GM18499 (cell line): Measurements from ENCODE around the gene SLC7A10.
"Not testable (repeated sequence)": the region's sequence is repeated elsewhere in the genome, so short reads cannot be mapped to it uniquely, and the experiment has no call there.

Experiments
- ATAC-seq: cut with Tn5 transposase; IDR thresholded peaks from one replicate; pipeline ENCODE4 v1.9.1; 2021; ENCODE audit warnings: moderate number of reproducible peaks; ENCODE audit not compliant: insufficient read depth, unreplicated experiment

SLC7A10 gene

DNA sequence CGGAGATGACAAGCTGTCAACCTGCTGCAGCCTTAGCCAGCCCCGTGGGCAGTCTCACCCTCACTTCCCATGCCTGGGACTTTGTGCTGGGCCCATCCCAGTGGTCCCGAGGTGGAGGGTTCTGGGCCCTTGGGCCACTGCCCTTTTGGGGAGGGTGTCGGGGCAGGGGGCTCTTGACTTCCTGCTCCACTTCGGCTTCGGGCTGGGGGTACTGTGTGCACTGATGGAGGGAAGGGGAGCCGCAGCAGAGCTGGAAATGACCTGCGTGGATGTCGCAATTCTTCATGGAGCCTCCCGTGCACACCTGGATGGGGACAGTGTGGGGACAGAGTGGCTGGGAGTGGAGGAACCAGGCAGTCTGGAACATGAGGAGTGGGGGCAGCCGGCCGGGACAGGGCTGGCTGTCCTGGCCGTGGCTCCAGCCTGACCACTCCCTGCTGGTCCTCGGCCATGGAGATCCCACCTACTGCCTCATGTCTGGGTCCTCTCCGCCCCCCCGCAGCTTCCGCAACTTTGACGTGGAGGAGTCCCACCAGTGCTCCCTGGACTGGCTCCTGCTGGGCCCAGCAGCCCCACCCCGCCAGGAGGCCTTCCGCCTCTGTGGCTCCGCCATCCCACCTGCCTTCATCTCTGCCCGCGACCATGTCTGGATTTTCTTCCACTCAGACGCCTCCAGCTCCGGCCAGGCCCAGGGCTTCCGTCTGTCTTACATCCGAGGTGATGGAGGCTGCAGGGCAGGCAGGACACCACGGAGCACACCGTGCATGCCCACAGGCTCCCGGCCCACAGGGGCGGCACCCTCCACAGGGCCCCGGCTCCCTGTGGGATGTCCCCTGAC, 21.3 kb downstream of the SLC7A10 start:
- ATAC-seq = no peak

DNA sequence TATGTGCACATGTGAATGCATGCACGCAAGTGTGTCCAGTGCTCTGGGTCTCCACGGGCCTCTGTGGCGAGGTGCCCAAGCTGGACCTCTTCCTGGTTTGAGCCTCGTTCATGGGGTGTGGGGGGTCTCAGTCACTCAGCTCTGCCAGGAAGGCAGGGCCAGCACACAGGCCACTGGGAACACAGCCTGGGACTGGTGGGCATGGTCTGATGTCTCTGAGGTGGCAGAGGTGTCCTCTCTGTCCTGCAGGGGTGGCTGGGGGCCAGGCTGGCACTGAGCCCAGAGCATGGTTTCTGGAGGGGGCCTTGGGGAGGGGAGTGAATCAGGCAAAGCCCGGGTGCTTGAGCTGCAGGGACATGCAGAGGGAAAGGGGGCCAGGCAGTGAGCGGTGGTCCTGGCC, 22.1 kb downstream of the SLC7A10 start:
- no peak for ATAC-seq

DNA sequence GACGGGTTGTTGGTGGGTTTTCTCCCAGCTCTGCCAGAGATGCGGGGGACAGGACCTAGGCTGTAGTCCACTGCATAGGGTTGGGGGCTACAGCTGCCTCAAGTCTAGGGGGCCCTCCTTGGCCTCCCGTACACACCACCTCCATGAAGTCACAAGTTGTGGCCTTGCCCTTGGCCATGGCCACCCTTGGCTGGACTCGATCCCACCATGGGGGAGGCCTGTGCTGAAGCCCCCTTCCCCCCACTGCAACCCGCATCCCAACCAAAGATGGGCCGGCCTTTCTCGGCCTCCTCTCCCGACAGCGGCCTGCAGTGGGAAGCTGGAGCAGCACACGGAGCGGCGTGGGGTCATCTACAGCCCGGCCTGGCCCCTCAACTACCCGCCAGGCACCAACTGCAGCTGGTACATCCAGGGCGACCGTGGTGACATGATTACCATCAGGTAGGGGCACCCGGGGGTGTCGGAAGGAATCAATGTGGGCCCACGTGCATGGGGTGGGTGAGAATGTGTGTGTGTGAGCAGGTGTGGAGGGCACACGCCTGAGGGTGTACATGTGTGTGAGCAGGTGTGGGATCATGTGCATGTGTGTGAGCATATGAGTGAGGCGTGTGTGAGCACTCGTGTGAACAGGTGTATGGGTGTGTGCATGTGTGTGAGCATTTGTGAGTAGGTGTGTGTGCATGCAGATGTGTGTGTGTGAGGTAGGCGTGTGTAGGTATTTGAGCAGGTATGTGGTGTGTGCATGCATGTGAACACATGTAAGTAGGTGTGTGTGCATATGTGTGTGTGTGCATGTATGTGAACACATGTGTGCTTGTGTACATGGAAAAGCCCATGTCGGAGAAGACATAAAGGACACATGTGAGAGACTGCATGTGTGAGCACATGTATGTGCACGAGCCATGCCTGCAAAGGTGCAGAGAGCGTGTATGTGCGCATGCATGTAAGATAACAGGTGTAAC, 22.8 kb downstream of the SLC7A10 start:
- ATAC-seq = no peak

DNA sequence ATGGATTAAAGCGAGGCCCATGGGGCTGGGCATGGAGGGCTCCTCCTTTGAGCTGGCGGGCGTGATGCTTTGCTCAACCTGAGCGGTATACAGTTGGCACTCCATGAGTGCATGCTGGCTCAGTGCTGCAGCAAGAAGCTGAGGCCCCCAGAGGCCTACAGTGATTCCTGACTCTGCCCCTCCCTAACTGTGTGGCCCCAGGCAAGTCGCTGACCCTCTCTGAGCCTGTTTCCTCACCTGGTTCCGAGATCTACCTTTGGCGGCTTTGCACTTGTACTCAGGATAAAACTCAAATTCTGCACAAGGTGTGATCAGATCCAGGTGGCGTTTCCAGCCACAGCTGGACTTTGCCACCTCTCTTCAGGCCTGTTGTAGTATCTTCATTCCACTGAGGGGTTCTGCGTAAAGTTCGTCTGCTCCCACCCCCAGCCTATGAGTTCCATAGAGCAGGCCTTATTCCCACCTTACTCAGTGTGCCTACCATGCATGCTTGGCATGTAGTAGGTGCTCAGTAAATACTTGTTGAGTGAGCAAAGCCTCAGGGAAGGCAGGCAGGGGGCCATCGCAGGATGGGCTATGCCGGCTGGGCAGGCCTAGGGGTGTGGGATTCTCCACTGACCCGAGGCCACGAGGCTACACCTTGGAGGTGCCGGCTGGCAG, 23.6 kb downstream of the SLC7A10 start:
- ATAC-seq = no peak

DNA sequence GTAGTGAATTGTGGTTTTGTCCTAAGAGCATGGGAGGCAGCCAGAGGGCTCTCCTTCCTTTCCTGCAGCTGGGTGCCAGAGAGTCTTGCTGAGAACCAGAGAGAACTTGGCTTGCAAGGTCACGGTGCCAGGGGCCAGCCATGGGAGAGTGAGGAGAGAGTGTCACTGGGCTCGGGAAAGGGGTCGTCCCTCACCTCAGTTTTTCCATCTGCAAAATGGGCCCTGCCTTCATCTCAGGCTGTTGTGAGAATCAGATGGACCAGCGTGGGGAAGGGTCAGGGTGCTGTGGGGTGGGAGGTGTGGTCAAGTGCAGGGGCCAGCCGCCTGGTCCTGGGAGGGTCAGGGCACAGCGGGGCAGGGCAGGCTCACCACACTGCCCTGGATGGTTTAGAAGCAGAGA, 24.2 kb downstream of the SLC7A10 start:
- ATAC-seq = no peak

DNA sequence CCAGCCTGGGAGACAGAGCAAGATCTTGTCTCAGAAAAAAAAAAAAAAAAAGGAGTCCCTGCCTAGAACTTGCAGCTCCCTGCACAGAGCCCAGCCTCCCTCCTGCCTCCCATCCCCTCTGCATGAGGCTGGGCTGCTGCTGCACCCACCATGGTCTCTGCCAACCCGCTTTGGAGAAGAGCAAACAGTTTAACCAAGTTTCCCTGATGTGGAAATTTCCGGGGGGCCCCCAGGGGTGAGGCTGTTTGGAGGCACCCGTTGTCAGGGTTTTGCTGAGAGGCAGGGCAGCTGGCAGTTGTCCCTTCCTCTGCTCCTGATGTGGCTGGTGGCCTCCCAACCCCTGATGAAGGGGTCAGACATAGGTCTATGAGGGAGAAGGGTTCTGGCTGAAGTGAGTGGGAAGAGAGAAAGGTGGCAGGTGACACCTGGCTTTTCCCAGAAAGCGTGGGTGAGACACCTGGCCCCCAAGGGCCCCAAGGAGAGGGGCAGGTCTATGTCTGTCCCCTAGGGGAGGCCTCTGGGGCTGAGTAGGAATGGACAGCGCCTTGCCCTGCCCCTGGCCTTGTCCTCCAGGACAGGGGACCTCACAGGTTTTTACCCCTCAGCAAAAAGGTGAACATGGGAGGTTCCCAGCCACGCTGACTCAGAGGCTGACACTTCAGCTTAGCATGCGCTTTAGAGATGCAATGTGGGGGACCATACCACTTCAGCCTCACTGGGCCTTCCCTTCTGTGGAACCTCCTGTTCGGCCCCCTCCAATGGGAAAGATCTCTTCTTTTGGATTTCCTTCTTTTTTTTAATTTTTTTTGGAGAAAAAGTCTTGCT, 26.0 kb downstream of the SLC7A10 start:
- ATAC-seq = no peak

DNA sequence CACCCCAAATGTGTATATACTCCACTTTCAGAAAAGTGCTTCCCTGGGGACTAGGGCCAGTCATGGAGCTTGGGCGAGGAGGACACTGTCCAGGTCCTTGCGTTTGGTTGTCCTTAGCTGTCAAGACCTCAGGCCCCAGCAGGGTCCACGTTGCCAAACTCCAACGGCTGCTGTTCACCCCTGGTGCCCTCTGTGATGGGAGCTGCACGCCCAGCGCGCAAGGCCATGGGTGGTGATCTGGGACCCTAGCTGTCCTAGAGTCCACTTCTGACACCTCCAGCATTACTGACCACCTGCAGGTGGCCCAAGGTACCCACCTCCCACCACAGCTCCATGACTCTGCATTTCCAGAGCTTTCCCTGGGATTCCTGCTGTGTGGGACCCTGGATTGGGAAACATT, 27.5 kb downstream of the SLC7A10 start:
- ATAC-seq = no peak

DNA sequence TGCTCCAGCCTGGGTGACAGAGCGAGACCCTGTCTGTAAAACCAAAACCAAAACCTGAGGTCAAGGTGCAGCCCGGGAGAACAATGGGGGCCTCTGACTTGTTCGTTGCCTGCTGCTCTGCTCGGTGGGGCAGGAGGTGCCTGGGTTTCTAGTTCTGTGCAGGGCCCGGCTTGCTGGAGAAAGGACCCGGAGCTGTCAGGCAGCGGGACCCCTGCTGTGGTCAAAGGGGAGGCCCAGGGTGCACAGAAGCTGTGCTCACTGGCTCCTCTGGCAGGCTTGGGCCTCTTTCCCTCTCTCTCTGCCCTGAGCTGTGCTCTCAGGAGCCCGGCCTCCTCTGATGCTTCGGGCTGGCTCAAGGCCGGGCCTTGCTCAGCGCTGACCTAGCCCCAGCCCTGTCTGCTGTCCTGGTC, 28.1 kb downstream of the SLC7A10 start:
- no peak for ATAC-seq

DNA sequence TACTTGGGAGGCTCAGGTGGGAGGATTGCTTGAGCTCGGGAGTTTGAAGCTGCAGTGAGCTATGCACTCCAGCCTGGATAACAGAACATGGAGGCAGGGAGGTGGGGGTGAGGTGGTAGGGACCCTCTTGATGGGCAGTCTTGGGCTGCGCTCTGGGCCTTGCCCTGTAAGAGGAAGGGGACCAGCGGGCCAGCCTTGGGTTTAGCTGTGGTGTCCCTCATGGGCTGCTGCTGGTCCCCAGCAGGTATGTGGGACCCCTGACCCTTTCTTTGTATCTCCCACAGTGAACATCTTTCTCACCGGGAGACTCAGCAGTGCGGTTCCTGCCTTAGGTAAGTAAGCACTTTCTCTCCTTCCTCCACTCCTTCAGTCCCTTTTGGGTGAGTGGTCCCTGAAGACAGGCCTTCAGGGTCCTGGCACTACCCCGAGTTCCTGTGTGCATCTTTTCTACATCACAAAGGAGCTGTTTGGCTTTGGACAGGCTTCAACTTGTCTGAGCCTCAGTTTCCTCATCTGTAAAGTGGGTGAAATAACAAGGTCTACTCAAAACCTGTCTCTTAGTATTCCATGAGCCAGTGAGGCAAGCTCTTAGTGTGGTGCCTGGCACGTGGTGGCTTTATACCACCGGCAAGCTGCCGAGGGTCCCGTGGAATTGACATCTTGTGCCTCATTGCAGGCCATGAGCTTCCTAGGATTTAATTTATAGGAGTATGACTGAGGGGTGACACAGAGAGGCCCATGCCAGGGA, 29.0 kb downstream of the SLC7A10 start:
- ATAC-seq = no peak

DNA sequence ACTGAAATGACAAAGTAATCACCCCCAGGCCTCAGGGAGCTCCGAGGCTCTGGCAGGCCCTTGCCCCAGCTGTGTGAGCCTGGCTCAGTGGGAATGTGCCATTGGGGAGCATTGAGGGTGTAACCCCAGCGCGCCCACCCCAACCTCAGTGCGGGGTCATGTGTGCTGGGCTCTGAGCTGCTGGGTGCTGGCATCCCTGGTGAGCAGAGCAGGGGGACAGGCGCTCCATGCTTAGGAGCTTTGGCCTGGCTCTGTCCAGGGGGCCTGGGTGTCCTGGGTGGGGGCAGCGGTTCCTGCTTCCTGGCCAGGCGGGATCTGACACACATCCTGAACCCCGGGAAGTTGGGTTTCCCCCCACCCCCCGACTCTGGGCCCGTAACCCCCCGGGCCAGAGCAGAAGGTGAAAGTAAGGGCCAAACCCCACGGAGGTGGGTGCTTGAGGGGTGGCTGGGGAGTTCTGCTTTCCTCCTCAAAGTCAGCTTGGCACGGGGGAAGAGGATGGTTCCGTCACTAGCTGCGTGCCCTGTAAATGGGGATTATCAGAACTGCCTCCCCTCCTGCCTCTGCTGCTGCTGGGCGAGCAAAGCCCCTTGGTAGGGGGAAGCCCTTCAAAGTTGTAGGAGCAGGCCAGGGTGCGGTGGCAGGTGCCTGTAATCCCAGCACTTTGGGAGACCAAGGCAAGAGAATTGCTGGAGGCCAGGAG, 29.9 kb downstream of the SLC7A10 start:
- ATAC-seq = no peak

DNA sequence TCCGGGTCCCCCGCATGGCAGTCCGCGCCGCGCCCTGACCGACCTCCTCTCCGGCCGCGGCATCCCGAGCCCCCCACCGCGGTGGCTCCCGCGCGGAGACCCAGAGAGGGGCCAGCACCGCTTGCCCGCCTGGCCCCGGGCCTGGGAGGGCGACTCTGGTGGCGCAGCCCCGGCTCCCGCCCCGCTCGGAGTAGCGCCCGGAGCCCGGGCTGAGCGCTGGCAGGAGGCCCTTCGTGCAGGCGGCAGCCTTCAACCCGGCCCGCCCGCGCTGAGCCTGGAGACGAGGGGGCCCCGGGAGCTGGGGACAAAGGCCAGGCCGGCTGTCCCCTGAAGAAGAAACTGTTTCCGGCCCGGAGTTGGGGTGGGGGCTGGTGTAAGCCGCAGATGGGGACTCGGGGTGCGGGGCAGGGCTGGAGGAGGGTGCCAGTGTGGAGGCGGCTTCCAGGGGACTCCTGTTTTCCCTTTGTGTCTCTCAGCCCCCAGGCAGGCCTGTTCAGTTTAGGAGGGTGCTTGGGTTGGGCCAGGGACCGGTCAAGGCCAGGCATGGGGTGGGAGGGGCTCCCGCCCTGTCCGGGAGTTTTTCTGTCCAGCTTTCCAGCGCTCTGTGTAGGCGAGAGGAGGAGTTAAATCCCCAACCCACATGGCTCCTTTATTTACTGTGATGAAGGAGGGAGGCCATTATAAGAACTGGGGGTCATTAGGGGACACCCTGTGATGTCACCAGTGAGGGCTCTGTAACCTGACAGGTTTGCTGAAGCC, 30.6 kb downstream of the SLC7A10 start:
- no peak for ATAC-seq

DNA sequence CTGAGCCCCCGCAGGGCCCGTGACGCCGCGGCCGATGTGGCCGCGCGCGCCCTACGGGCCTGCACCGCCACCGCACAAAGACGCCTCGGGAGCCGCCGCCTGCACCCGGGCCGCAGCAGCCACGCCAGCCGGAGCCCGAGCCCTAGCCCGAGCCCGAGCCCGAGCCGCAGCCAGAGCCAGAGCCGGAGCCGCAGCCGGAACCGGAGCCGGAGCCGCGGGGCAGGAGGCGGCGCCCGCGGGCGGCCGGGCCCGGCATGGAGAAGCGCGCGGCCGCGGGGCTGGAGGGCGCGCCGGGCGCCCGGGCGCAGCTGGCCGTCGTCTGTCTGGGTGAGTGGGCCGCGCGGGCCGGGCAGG, 31.1 kb downstream of the SLC7A10 start:
- no peak for ATAC-seq

DNA sequence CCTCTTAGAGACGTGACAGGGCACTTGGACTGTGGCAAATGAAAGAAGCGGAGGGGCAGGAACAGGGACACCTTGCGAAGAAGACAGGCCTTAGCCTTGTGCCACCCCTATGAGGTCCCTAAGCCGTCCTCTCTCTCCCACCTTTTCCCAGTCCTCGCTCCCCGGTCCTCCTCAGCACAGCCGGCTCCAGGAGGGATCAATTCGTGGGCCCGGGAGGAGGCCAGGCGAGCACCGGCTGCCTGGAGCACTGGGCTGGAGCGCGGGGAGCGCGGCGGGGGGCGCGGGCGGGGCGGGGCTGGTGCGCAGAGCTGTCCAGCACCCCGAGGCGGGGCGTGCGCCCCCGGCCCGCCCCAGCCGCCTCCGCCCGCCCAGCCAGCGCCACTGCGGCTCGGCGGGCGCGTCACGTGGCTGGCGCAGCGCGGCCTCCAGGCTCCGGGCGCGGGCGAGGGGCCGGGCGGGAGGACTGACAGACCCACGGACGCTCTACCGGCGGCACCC, 31.7 kb downstream of the SLC7A10 start, which contains the start of gene LRP3:
TSS of gene LRP3 (plus strand) at position 466 of the 498 bp plus-strand sequence. CDS start 456 bp downstream, outside the sequence.
- ATAC-seq = no peak

DNA sequence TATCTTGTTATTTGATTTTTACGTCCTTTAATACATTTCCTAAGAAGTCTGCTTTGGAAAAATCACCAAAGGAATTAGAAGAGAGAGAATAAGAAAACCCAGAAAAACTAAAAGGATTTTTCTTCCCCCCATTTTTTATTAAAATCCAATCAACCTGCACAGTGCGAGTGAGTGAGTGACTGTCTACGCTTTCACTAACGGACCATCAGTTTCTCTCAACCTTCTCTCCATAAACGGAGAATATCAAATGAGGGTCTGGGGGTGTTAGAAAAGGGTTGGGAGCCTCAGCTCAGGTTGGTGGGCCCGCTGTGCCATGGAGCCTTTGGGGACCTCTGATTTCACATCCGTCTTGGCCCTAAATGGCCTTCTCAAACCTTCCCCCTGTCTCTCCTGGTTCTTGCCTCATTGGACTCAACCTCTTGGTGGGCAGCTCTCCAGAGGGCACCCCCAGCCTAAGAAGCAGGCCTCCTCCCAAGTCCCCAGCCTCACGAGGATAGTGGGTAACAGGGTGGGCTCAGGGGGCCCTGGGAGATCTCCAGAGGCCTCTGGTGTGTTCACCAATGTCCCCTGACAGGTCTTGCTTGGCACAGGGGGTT, 32.3 kb downstream of the SLC7A10 start:
- no peak for ATAC-seq

DNA sequence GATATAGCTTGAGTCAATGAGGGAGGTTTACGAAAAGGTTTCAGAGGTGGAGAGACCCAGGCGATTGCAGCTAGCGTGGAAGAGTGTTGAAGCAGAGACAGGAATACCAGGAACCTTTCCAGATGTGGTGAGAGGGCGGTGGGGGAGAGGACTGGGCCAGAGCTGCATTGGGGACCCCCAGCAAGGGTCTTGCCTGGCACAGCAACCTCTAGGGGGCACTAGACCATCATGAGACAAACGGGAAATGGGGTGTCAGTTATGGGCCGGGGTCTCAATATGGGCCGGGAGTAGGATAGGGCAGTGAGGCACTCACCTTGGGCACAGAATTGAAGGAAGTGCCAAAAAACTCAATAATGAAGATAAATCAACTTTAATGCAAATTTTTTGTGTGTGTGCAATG, 33.6 kb downstream of the SLC7A10 start:
- ATAC-seq = no peak

DNA sequence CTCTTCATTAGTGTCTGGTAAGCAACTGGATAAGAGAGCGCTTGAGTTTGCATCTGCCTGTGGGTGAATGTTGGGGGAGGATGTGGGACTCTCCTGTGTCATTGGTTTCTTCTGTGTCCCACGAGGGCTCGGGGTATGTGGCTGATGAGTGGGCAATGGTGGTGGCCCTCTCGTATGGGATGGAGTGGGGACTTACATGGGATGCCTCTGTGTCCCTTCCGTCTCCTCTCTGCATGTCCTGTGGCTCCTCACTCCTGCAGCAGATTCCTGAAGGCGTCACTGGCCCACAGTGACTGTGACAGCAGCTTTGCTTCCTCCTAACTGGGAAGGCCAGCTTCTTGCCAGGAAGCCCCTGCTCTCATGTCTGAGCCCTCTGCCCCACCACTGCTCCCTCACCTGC, 34.1 kb downstream of the SLC7A10 start:
- no peak for ATAC-seq

DNA sequence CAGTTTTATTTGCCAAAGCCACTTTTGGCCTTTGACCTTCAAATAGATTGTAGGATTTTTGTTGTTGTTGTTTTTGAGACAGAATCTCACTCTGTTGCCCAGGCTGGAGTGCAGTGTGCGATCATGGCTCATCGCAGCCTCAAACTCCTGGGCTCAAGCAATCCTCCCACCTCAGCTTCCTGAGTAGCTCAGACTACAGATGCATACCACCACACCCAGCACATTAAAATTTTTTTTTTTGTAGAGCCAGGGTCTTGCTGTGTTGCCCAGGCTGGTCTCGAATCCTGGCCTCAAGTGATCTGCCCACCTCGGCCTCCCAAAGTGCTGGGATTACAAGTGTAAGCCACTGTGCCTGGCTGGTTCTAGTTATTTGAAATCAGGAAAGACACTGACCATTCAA, 34.6 kb downstream of the SLC7A10 start:
- not testable (repeated sequence) for ATAC-seq
